GM21528 (cell line): ENCODE data around the gene TSTD1.
"Not testable (repeated sequence)": the region's sequence is repeated elsewhere in the genome, so short reads cannot be mapped to it uniquely, and the experiment has no call there.

ENCODE experiments used
- ATAC-seq: cut with Tn5 transposase; IDR thresholded peaks from one replicate; pipeline ENCODE4 v1.9.1; 2021; ENCODE audit warnings: mild to moderate bottlenecking, moderate library complexity; ENCODE audit not compliant: unreplicated experiment, low FRiP score

TSTD1 gene

GRCh38 chr1:161013488-161014230 is 25.1 kb downstream of the TSTD1 start:
- peak; percentile 89 for ATAC-seq

DNA sequence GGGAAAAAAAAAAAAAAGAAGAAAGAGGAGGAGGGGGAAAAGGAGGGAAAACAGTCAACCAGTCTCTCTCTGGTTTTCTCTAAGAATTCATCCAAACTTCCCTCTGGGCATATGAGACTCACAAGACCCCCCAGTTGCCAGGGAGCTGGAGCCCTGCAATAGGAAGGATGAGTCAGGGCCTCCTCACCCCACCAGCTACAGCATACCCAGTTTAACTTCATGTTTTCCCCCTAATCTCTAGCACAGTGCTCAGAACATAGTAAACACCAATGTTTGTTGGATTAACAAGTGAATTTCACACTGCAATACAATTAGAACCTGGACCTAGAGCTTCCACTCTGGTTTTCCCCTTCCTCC is 25.7 kb downstream of the TSTD1 start:
- ATAC-seq = peak; percentile 6

DNA sequence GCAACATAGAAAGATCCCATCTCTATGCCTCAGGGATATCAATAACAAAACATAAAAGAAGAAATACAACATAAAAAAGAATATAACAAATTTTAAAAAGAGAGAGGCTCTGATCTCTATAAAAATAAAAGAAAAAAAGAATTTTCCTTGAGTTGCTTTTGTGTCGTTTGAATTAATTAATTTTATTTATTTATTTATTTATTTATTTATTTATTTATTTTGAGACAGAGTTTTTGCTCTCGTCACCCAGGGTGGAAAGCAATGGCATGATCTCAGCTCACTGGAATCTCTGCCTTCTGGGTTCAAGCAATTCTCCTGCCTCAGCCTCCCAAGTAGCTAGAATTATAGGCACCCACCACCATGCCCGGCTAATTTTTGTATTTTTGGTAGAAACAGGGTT is 26.3 kb downstream of the TSTD1 start:
- no peak for ATAC-seq

- ATAC-seq = no peak
Observed at GRCh38 chr1:161009602-161010211, 29.1 kb downstream of the TSTD1 start.

DNA sequence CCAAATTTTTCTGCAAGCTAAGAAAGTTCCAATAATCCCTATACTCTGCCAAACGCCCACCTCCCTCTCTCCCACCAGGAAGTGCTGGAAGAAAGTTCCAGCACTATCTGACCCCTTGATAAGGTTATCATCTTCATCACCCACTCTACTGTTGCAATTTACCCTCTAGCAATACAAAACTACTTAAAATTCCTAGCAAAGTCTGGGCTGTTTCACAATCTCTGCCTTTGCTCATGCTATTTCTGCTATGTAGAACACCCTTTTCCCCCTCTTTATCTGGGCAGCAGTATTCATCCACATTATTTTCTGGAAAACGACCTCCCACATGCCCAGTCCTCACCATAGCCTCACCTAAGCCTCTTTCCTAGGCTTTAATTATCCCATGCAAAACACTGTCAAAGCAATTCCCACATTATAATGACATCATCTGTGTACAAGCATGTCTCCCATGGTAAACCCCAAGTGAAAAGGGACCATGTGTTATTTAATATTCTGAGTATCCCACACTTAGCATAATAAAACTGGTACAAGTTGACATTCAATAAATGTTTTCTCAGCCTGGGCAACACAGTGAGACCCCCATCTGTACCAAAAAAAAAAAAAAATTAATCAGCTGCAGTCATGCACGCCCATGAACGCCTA is 29.8 kb downstream of the TSTD1 start:
- ATAC-seq = no peak

DNA sequence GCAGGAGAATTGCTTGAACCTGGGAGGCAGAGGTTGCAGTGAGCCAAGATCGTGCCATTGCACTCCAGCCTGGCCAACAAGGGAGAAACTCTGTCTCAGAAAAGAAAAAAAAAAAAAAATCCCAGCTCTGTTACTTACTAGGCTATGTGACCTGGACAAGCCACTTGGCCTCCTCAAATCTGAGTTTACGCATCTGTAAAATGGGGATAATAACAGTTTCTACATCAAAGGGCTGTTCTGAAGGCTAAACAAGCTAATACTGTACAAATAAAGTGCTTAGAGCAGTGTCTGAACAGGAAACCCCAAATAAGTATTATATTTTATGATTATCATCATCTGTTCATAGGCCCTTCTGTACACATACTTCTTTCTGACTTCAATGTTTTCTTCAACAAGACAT is 31.4 kb downstream of the TSTD1 start:
- ATAC-seq = no peak

DNA sequence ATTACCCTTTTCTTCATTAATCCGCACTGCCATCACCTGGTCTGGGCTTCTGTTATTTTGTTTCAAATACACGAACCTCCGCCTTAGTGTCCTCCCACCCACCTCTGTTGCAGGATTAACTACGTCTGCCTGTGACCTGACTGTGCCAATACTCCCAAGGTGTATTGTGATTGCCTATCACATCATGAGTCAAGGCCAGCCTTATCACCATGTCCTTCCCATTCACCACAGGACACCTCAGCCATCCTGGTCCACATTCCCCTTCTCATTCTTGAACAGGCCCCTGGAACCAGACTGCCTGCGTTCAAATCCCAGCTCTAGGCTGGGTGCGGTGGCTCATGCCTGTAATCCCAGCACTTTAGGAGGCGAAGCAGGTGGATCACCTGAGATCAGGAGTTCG is 32.2 kb downstream of the TSTD1 start:
- ATAC-seq = no peak

DNA sequence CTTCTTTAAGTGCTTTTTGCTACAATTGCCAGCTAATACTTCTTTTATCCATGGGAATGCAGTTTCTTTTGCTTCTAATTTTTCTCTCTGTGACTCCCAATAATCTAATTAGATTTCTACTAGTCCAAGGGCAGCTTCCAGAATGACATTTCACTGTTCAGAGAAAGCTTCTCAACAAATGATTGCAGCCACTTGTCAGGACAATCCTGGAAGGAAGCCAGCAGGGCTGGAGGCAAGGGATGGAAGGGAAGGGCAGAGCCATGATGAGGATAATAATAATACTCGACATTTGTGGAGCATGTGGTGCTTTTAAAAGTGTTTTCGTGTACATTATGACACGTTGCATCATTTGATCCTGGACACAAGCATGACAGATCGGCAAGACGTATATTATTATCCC is 37.2 kb downstream of the TSTD1 start:
- no peak for ATAC-seq

GRCh38 chr1:161000736-161001480 is 37.9 kb downstream of the TSTD1 start:
- ATAC-seq = no peak

DNA sequence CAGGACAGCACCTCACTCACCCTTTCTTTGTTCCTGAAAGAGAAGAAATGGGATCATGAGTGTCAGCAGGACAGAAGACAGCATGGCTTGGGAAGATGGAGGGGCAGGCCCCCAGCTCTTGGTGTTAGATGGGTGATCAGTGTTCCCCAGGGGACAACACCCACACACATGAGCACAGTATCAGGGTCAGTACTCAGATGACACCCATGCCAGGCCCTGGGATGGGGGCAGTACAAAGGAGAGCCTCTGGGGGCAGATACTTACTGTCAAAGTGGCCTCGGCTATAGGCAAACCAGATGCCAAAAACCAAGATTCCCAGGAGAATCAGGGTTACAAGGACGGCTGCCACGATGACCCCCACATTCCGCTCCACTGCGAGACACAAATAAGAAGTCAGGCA is 39.4 kb downstream of the TSTD1 start:
- no peak for ATAC-seq

DNA sequence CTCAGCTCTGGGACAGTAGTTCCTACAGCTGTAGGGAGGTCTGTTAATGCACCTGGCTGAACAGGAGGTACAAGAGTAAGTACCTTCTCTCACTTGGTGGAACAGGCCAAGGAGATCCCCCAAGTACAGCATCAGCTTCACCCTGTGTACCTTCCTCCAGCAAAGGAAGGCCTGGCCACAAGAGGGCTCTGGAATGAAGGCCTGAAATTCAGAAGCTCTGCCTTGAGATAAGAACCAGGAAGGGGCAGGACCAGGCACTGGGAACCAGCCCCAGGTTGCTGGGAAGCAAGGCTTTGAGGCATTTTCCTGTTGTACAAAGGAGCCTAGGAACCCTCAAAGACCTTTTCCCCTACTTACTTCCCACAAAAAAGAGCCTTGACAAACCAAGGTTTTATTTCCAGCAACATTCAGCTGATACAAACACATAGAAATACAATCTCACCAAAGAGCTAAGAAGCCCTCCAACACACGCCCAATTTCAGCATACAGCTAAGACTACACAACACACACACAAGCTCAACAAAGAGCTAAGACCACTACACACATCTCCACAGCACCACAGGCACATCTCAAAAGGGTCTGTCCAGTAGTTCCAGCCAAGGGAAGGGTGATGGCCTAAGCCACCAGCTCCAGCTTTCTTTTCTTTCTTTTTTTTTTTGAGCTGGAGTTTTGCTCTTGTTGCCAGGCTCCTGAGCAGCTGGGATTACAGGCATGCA is 41.3 kb downstream of the TSTD1 start:
- ATAC-seq = no peak

- ATAC-seq = no peak
Observed at GRCh38 chr1:160996178-160996577, 42.6 kb downstream of the TSTD1 start.

DNA sequence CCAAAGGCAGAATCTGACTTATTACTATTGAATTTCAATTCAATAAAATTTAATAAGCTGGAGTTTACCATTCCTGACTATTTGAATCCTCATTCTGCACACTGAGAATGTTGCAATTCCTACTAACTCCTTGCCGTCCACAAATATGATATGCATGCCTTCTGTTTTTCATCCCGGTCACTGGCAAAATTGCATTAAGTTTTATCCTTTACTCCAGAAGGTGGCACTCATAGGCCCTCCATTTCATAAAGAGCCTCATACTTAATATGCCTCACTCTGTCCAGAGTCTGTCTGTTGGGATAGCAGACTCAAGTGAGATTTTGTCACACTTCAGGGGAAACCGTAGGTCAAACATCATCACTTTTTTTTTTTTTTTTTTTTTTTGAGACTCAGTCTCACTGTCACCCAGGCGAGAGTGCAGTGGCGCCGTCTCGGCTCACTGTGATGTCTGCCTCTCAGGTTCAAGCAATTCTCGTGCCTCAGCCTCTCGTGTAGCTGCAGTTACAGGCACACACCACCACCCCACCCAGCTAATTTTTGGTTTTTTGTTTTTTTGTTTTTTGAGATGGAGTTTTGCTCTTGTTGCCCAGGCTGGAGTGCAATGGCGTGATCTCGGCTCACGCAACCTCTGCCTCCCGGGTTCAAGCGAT is 45.1 kb downstream of the TSTD1 start:
- ATAC-seq = no peak

DNA sequence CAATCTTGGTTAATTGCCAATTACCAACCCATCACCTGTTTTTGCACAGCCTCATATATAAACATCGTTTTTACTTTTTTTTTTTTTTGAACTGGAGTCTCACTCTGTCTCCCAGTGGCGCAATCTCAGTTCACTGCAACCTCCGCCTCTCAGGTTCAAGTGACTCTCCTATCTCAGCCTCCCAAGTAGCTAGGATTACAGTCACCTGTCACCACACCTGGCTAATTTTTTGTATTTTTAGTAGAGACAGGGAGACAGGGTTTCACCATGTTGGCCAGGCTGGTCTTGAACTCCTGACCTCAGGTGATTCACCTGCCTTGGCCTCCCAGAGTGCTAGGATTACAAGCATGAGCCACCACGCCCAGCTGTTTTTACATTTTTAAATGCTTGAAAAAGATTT is 46.7 kb downstream of the TSTD1 start:
- not testable (repeated sequence) for ATAC-seq
